ENCODE measurements around the gene PLCD3. TPM values are rescaled to one million over a fixed set of nuclear protein-coding genes. Genes with fewer than 3 reads are reported as not detected.

Gene PLCD3
- total RNA-seq, 2 experiments from 2014 or later = 1.4 to 4.6 TPM

- intact Hi-C loops (cut with micrococcal nuclease; ENCODE audit: unreplicated experiment) = no loop called here
- H3K9me2 ChIP-seq (ENCODE audit: insufficient read depth, low read length) = no peaks in the 10 kb centered on the region
- CTCF ChIA-PET (ENCODE audit: unreplicated experiment) = interaction anchor here (1.0 kb wide), 1 partner anchor 9 kb away, joined by 3 read pairs; the partner anchor contains the start of gene ACBD4
- no peak for DNase-seq (ENCODE audit: low spot score)
- TF ChIP-seq EZH2phosphoT487 (IDR thresholded peaks at IDR 0.05; ENCODE audit: borderline replicate concordance, low read depth, low read length) = no peak
- no peak for TF ChIP-seq CTCF (conservative IDR thresholded peaks at IDR 0.05; ENCODE audit: low read length)
- peak overlapping the region; percentile 31; the same call in 1 of the 2 replicates for H3K4me2 ChIP-seq (ENCODE audit: low read length)
- peaks cover 26% of the 10 kb centered on the region for H3K4me1 ChIP-seq (ENCODE audit: insufficient read depth, low read length, poor library complexity, severe bottlenecking)
- POLR2A ChIA-PET = no interaction called here
- H3K9me3 ChIP-seq (ENCODE audit: low read length) = no peaks in the 10 kb centered on the region
- H4K20me1 ChIP-seq (ENCODE audit: insufficient read depth, low read length) = no peaks in the 10 kb centered on the region
- no peak overlapping the region for H3K27ac ChIP-seq (ENCODE audit: low read depth, low read length, poor library complexity, severe bottlenecking)
- no TSS peak for BruUV-seq (replicated peaks)
- H3K4me3 ChIP-seq (ENCODE audit: low read depth, low read length, poor library complexity, severe bottlenecking) = no peak overlapping the region
- no peaks in the 10 kb centered on the region for H3K36me3 ChIP-seq (ENCODE audit: insufficient read depth, low read length)
- H3K79me2 ChIP-seq (ENCODE audit: insufficient read depth, low read depth, low read length) = no peaks in the 10 kb centered on the region
- no peak overlapping the region for H2AFZ ChIP-seq (ENCODE audit: low read length)
Observed at GRCh38 chr17:45144199-45145034, 12.1 kb upstream of the PLCD3 start.

GRCh38 chr17:45143767-45144198 lies 11.5 kb upstream of the PLCD3 start:
- BruUV-seq (replicated peaks) = no TSS peak
- H3K9me3 ChIP-seq (ENCODE audit: low read length) = no peaks in the 10 kb centered on the region
- H3K27ac ChIP-seq (ENCODE audit: low read depth, low read length, poor library complexity, severe bottlenecking) = no peak overlapping the region
- no peaks in the 10 kb centered on the region for H3K9me2 ChIP-seq (ENCODE audit: insufficient read depth, low read length)
- TF ChIP-seq EZH2phosphoT487 (IDR thresholded peaks at IDR 0.05; ENCODE audit: borderline replicate concordance, low read depth, low read length) (no peak), CTCF (conservative IDR thresholded peaks at IDR 0.05; ENCODE audit: low read length) (no peak)
- CTCF ChIA-PET (ENCODE audit: unreplicated experiment) = no interaction called here
- no peak overlapping the region for H3K4me3 ChIP-seq (ENCODE audit: low read depth, low read length, poor library complexity, severe bottlenecking)
- peaks cover 22% of the 10 kb centered on the region for H3K4me1 ChIP-seq (ENCODE audit: insufficient read depth, low read length, poor library complexity, severe bottlenecking)
- POLR2A ChIA-PET = no interaction called here
- no peaks in the 10 kb centered on the region for H4K20me1 ChIP-seq (ENCODE audit: insufficient read depth, low read length)
- no peaks in the 10 kb centered on the region for H3K79me2 ChIP-seq (ENCODE audit: insufficient read depth, low read depth, low read length)
- no peak for DNase-seq (ENCODE audit: low spot score)
- peak overlapping the region; percentile 31 for H3K4me2 ChIP-seq (ENCODE audit: low read length)
- H3K36me3 ChIP-seq (ENCODE audit: insufficient read depth, low read length) = no peaks in the 10 kb centered on the region
- intact Hi-C loops (cut with micrococcal nuclease; ENCODE audit: unreplicated experiment) = no loop called here
- H2AFZ ChIP-seq (ENCODE audit: low read length) = no peak overlapping the region

GRCh38 chr17:45143094-45143670 lies 10.9 kb upstream of the PLCD3 start:
- ChIA-PET POLR2A (interaction anchor here (0.5 to 0.7 kb wide), 2 partner anchors 12 to 80 kb away, joined by 3 to 6 read pairs; no protein-coding TSS in a partner anchor), CTCF (ENCODE audit: unreplicated experiment) (no interaction called here)
- Histone ChIP-seq H3K27ac (ENCODE audit: low read depth, low read length, poor library complexity, severe bottlenecking) (no peak overlapping the region), H4K20me1 (ENCODE audit: insufficient read depth, low read length) (no peaks in the 10 kb centered on the region), H3K4me1 (ENCODE audit: insufficient read depth, low read length, poor library complexity, severe bottlenecking) (peaks cover 20% of the 10 kb centered on the region), H3K36me3 (ENCODE audit: insufficient read depth, low read length) (no peaks in the 10 kb centered on the region), H2AFZ (ENCODE audit: low read length) (no peak overlapping the region), H3K4me3 (ENCODE audit: low read depth, low read length, poor library complexity, severe bottlenecking) (no peak overlapping the region), H3K9me3 (ENCODE audit: low read length) (no peaks in the 10 kb centered on the region), H3K4me2 (ENCODE audit: low read length) (no peak overlapping the region), H3K9me2 (ENCODE audit: insufficient read depth, low read length) (no peaks in the 10 kb centered on the region), H3K79me2 (ENCODE audit: insufficient read depth, low read depth, low read length) (no peaks in the 10 kb centered on the region)
- no TSS peak for BruUV-seq (replicated peaks)
- DNase-seq (ENCODE audit: low spot score) = no peak
- intact Hi-C loops (cut with micrococcal nuclease; ENCODE audit: unreplicated experiment) = no loop called here
- TF ChIP-seq EZH2phosphoT487 (IDR thresholded peaks at IDR 0.05; ENCODE audit: borderline replicate concordance, low read depth, low read length) (no peak), CTCF (conservative IDR thresholded peaks at IDR 0.05; ENCODE audit: low read length) (no peak)
